IMR-90 (cell line): ENCODE data around the gene CLIC5. TPM values are rescaled to one million over a fixed set of nuclear protein-coding genes. Genes with fewer than 3 reads are reported as not detected.

Source experiments
- ATAC-seq: fragments of 200-7000 bp; cut with Tn5 transposase; 2 replicates; pipeline ENCODE4 v1.9.1; 2020; ENCODE audit warnings: low read depth, mild to moderate bottlenecking, moderate library complexity
- BruUV-seq: library from RNA; stranded (reverse); fragments of 400-500 nt; replicated peaks from 2 replicates; lab custom pipeline; 2021; lab: Mats Ljungman, UMichigan
- CTCF ChIA-PET: fragments of 300-600 bp; formaldehyde crosslinking; extraction: SDS; loops from one replicate; lab custom pipeline; 2021; ENCODE audit warnings: antibody characterized with exemption; lab: Yijun Ruan, JAX
- POLR2A ChIA-PET: fragments of 300-600 bp; sonication (Branson Sonifier 250); formaldehyde crosslinking; loops from one replicate; lab custom pipeline; 2022; ENCODE audit warnings: antibody characterized with exemption; ENCODE audit not compliant: unreplicated experiment; lab: Charles Lee
- DNase-seq: peaks from one replicate; pipeline ENCODE4 v3.0.0; 2013
- H2AFZ ChIP-seq: replicated peaks from 2 replicates; pipeline ENCODE3; 2013; ENCODE audit warnings: low read length, mild to moderate bottlenecking; ENCODE audit not compliant: poor library complexity
- H2AK5ac ChIP-seq: 2 replicates; pipeline ENCODE4 v1.6.1; 2013; ENCODE audit warnings: low read depth, low read length, inconsistent platforms
- H2AK9ac ChIP-seq: replicated peaks from 2 replicates; pipeline ENCODE3; 2013; ENCODE audit warnings: mild to moderate bottlenecking, low read depth, low read length, moderate library complexity; ENCODE audit not compliant: poor library complexity
- H2BK120ac ChIP-seq: 2 replicates; pipeline ENCODE4 v1.6.1; 2013; ENCODE audit warnings: low read depth, low read length, inconsistent platforms
- H2BK15ac ChIP-seq: 3 replicates; pipeline ENCODE4 v1.6.1; 2013; ENCODE audit warnings: low read depth, low read length, inconsistent platforms
- H2BK20ac ChIP-seq: 2 replicates; pipeline ENCODE4 v1.6.1; 2013; ENCODE audit warnings: low read depth, mild to moderate bottlenecking, inconsistent platforms, low read length, moderate library complexity
- H2BK5ac ChIP-seq: 2 replicates; pipeline ENCODE4 v1.6.1; 2013; ENCODE audit warnings: mild to moderate bottlenecking, low read depth, low read length, inconsistent platforms; ENCODE audit not compliant: poor library complexity, severe bottlenecking
- H3K14ac ChIP-seq: replicated peaks from 2 replicates; pipeline ENCODE4 v1.6.1; 2013; ENCODE audit warnings: low read depth, low read length, inconsistent platforms
- H3K18ac ChIP-seq: 2 replicates; pipeline ENCODE4 v1.6.1; 2013; ENCODE audit warnings: low read depth, low read length, control low read depth
- H3K23ac ChIP-seq: 2 replicates; pipeline ENCODE4 v1.6.1; 2013; ENCODE audit warnings: low read depth, low read length, inconsistent platforms
- H3K27ac ChIP-seq: 2 replicates; pipeline ENCODE4 v1.5.1; 2013; ENCODE audit warnings: mild to moderate bottlenecking, control low read depth, low read length; ENCODE audit not compliant: insufficient read depth
- H3K27me3 ChIP-seq: 2 replicates; pipeline ENCODE4 v1.6.1; 2013; ENCODE audit warnings: low read length; ENCODE audit not compliant: control insufficient read depth, insufficient read depth
- H3K36me3 ChIP-seq: 2 replicates; pipeline ENCODE4 v1.6.1; 2013; ENCODE audit warnings: low read length, mixed read lengths; ENCODE audit not compliant: control insufficient read depth, insufficient read depth
- H3K4ac ChIP-seq: 2 replicates; pipeline ENCODE4 v1.6.1; 2013; ENCODE audit warnings: low read depth, low read length, inconsistent platforms
- H3K4me1 ChIP-seq: 2 replicates; pipeline ENCODE4 v1.6.1; 2013; ENCODE audit warnings: low read length, mixed read lengths; ENCODE audit not compliant: control insufficient read depth, insufficient read depth
- H3K4me2 ChIP-seq: 2 replicates; pipeline ENCODE4 v1.6.1; 2013; ENCODE audit warnings: low read depth, mild to moderate bottlenecking, control low read depth, low read length, moderate library complexity
- H3K4me3 ChIP-seq: 2 replicates; pipeline ENCODE4 v1.5.1; 2013; ENCODE audit warnings: low read depth, mild to moderate bottlenecking, control low read depth, low read length, moderate library complexity; ENCODE audit not compliant: insufficient read depth
- H3K56ac ChIP-seq: 2 replicates; pipeline ENCODE4 v1.6.1; 2013; ENCODE audit warnings: low read length, inconsistent platforms; ENCODE audit not compliant: insufficient read depth; ENCODE audit errors: extremely low read depth
- H3K79me1 ChIP-seq, 2 experiments: 2 replicates each; pipeline ENCODE4 v1.6.1; 2013; ENCODE audit warnings: low read length in 2 of 2, inconsistent platforms in 1 of 2, low read depth in 1 of 2
- H3K9ac ChIP-seq: 2 replicates; pipeline ENCODE4 v1.6.1; 2013; ENCODE audit warnings: low read depth, low read length, control low read depth
- H3K9me1 ChIP-seq: 2 replicates; pipeline ENCODE4 v1.6.1; 2013; ENCODE audit warnings: low read length, inconsistent platforms; ENCODE audit not compliant: insufficient read depth
- H3K9me3 ChIP-seq: 2 replicates; pipeline ENCODE4 v1.6.1; 2013; ENCODE audit warnings: low read length; ENCODE audit not compliant: control insufficient read depth, insufficient read depth
- H4K20me1 ChIP-seq: 2 replicates; pipeline ENCODE4 v1.6.1; 2013; ENCODE audit warnings: low read length, inconsistent platforms; ENCODE audit not compliant: insufficient read depth
- H4K5ac ChIP-seq: 2 replicates; pipeline ENCODE4 v1.6.1; 2013; ENCODE audit warnings: mild to moderate bottlenecking, low read depth, low read length, control low read depth
- H4K8ac ChIP-seq, 2 experiments: 2 replicates each; pipeline ENCODE4 v1.6.1; 2013; ENCODE audit warnings: low read depth in 2 of 2, low read length in 2 of 2, control low read depth in 1 of 2, inconsistent platforms in 1 of 2
- H4K91ac ChIP-seq: 2 replicates; pipeline ENCODE4 v1.6.1; 2013; ENCODE audit warnings: low read depth, low read length, inconsistent platforms; ENCODE audit not compliant: insufficient read depth
- CHD1 ChIP-seq: IDR thresholded peaks from 2 replicates; pipeline ENCODE4 v1.6.1; 2012; ENCODE audit warnings: low read depth, low read length, improper control_type of control experiment
- CTCF ChIP-seq: conservative IDR thresholded peaks from 2 replicates; pipeline ENCODE4 v1.5.1; 2012; ENCODE audit warnings: mild to moderate bottlenecking, low read depth, low read length, improper control_type of control experiment
- MXI1 ChIP-seq: IDR thresholded peaks from 2 replicates; pipeline ENCODE4 v1.6.1; 2012; ENCODE audit warnings: low read depth, mild to moderate bottlenecking, low read length, moderate library complexity, borderline replicate concordance
- POLR2A ChIP-seq: IDR thresholded peaks from 2 replicates; pipeline ENCODE4 v1.6.1; 2012; ENCODE audit warnings: mild to moderate bottlenecking, low read depth, low read length
- RCOR1 ChIP-seq: IDR thresholded peaks from 2 replicates; pipeline ENCODE4 v1.6.1; 2012; ENCODE audit warnings: mild to moderate bottlenecking, low read length, improper control_type of control experiment; ENCODE audit not compliant: insufficient replicate concordance
- RFX5 ChIP-seq: IDR thresholded peaks from 2 replicates; pipeline ENCODE4 v1.8.0; 2012; ENCODE audit warnings: low read depth, mild to moderate bottlenecking, low read length, moderate library complexity
- WGBS, 2 experiments: methylation state at CpG; one replicate each; pipeline versions ENCODE4 v1.1.5 to v1.1.7; 2013; ENCODE audit warnings: missing lambda C conversion rate in 2 of 2; ENCODE audit not compliant: insufficient read length in 1 of 2; ENCODE audit errors: extremely low coverage in 2 of 2; 5-methylcytosine and 5-hydroxymethylcytosine counted together
- dilution Hi-C: fragments of 300-500 bp; cut with HindIII; formaldehyde crosslinking; loops from one replicate; pipeline ENCODE4 v1.14.3; 2018; ENCODE audit warnings: low sequenced_read_pairs; ENCODE audit not compliant: unreplicated experiment
- in situ Hi-C: fragments of 300-500 bp; cut with MboI; formaldehyde crosslinking; loops from 3 replicates; pipeline ENCODE4 v1.14.3; 2019; ENCODE audit warnings: low sequenced_read_pairs, inconsistent platforms, mixed read lengths
- intact Hi-C: fragments of 100-400 bp; cut with micrococcal nuclease; formaldehyde crosslinking; loops from 2 replicates; pipeline ENCODE4 v1.10.0; 2022
- polyA plus RNA-seq, 3 experiments: library from polyadenylated mRNA; depleted of rRNA; stranded (reverse); fragments of >200 nt; gene quantifications; 2 replicates each; pipeline ENCODE4 v1.2.3, GENCODE V29; 2012; ENCODE audit warnings: low replicate concordance in 1 of 3
- total RNA-seq: library from RNA; depleted of rRNA; stranded (reverse); fragments of >200 nt; gene quantifications from 2 replicates; pipeline ENCODE4 v1.2.3, GENCODE V29; 2012

Gene CLIC5
- total and polyA plus RNA-seq, 2 of the 4 experiments (the other 2 are of a cell fraction) = not detected

- dilution Hi-C loops = no loop called here
- Histone ChIP-seq H4K91ac (no peak overlapping the region), H3K18ac (no peak overlapping the region), H4K20me1 (no peaks in the 10 kb centered on the region), H2AK5ac (no peak overlapping the region), H3K79me1 (no peaks in the 10 kb centered on the region), H3K27me3 (peaks cover 6% of the 10 kb centered on the region; the same call in 1 of the 2 replicates), H3K9me1 (no peaks in the 10 kb centered on the region), H4K8ac (no peak overlapping the region), H3K27ac (no peak overlapping the region), H3K9me3 (no peaks in the 10 kb centered on the region), H3K4me3 (no peak overlapping the region), H3K56ac (no peak overlapping the region), H3K4ac (no peak overlapping the region), H4K5ac (no peak overlapping the region), H2BK20ac (no peak overlapping the region), H3K9ac (no peak overlapping the region), H2AK9ac (no peak overlapping the region), H3K23ac (no peak overlapping the region), H2BK15ac (no peak overlapping the region), H2BK5ac (no peak overlapping the region), H3K14ac (no peak overlapping the region), H3K4me1 (no peaks in the 10 kb centered on the region), H3K4me2 (no peak overlapping the region), H2BK120ac (no peak overlapping the region), H2AFZ (no peak overlapping the region), H3K36me3 (no peaks in the 10 kb centered on the region)
- TF ChIP-seq RCOR1 = no peak
- TF ChIP-seq CHD1 = no peak
- TF ChIP-seq POLR2A = no peak
- no peak for TF ChIP-seq CTCF
- TF ChIP-seq RFX5 = no peak
- no peak for TF ChIP-seq MXI1
- BruUV-seq = no TSS peak
- in situ Hi-C loops = no loop called here
- ATAC-seq = no peak
- WGBS, 2 experiments = 90% methylated on average over 2 of the region's 7 CpGs; no CpG with 5 or more reads in 1 of the 2 experiments
- POLR2A ChIA-PET = no interaction called here
- intact Hi-C loops = no loop called here
- CTCF ChIA-PET = no interaction called here
- no peak for DNase-seq
These were observed 142.8 kb downstream of the CLIC5 start for GRCh38 chr6:45872827-45873365.
